Kasumi-1 (cell line): Measurements from ENCODE around the gene ATAD3B.
"Not testable (repeated sequence)": the region's sequence is repeated elsewhere in the genome, so short reads cannot be mapped to it uniquely, and the experiment has no call there.

Experiments used
- DNase-seq, 2 experiments: peaks; one replicate each; lab custom pipeline; 2025; lab: John Stamatoyannopoulos, UW

The ATAD3B gene

GRCh38 chr1:1450616-1451015 is 20.9 kb upstream of the ATAD3B start:
- not testable (repeated sequence) for DNase-seq

GRCh38 chr1:1451696-1452364 is 19.7 kb upstream of the ATAD3B start:
- DNase-seq = no peak

GRCh38 chr1:1452365-1452739 is 19.2 kb upstream of the ATAD3B start:
- DNase-seq = not testable (repeated sequence)

GRCh38 chr1:1452882-1453281 is 18.7 kb upstream of the ATAD3B start:
- no peak for DNase-seq

GRCh38 chr1:1454286-1455056 is 17.1 kb upstream of the ATAD3B start:
- not testable (repeated sequence) for DNase-seq

DNA sequence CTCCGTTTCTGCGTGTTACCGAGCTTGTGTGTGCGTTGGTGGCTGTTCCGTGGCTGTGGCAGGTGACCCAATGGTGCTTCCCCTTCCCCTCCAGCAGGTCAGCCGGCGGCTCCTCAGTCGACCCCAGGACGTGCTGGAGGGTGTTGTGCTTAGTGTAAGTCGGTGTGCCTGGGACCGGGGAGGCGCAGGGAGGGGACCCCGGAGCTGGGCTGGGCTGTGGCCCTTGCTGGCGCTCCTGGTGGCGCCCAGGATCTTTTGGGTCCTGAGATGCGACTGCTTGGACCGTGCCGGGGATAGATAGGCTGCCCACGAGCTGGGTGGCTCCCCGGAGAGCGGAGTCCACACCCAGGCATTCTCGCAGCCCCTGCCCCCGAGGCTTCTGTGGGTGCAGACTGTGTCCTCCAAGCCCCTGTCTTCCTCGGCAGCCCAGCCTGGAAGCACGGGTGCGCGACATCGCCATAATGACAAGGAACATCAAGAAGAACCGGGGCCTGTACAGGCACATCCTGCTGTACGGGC is 16.1 kb upstream of the ATAD3B start:
- DNase-seq = no peak

DNA sequence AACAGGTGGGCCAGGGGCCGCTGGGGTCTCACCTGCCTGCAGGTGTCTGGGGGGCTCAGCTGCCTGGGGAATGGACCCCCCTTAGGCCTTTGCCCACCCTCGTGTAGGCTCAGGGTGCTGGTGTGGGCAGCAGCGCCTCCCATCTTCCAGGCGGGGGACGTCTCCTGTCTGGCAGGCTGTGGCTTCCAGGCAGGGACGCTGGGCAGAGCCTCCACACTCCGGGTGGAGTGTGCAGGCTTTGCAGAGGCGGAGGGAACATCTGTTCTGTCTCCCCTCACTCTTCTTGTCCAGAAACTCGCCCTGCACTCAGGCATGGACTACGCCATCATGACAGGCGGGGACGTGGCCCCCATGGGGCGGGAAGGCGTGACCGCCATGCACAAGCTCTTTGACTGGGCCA is 15.6 kb upstream of the ATAD3B start:
- not testable (repeated sequence) for DNase-seq

DNA sequence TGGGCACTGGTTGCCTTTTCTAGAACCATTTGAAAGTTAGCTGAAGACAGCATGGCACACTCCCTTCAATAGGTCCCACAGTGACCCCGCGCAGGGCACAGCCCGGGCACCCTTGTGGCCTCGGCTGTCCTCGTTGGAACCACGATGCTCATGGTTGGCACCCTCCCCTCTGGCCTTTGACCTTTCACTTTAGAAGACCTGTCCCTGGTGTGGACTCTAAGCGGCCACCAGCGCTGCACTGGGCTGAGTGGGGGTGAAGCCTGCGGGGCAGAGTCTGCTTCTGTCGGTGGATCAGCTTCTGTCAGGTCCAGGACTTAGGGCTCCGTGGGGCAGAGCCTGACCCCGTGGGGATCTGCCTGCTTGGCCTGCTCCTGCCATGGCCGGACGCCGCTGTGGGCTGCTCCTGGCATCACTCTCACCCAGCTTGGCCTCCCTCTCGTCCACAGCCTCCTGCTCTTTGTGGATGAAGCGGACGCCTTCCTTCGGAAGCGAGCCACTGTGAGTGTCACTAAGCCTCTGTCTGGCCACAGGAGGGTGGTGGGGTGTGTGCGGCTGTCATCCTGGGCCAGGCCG is 14.8 kb upstream of the ATAD3B start:
- DNase-seq = not testable (repeated sequence)

- not testable (repeated sequence) for DNase-seq
Observed at GRCh38 chr1:1459156-1459555, 12.4 kb upstream of the ATAD3B start.

DNA sequence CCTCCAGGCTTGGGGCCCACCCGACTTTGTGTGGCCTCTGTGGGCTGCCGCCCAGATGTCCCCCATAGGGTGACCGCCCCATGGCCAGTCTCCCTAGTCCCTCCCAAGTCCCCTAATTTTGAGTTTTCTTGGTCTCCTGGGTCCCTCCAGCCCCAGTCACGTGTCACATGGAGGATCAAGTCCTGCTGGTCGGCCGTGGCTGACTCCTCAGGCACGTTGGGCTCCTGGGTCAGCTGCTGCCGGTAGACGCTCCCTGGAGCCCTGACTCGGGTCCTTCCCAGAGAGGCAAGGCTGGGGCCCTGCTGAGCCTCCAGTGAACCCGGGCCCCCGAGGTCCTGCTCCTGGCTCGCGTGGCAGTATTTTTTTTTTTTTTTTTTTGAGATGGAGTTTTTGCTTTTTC is 11.9 kb upstream of the ATAD3B start:
- DNase-seq = not testable (repeated sequence)

DNA sequence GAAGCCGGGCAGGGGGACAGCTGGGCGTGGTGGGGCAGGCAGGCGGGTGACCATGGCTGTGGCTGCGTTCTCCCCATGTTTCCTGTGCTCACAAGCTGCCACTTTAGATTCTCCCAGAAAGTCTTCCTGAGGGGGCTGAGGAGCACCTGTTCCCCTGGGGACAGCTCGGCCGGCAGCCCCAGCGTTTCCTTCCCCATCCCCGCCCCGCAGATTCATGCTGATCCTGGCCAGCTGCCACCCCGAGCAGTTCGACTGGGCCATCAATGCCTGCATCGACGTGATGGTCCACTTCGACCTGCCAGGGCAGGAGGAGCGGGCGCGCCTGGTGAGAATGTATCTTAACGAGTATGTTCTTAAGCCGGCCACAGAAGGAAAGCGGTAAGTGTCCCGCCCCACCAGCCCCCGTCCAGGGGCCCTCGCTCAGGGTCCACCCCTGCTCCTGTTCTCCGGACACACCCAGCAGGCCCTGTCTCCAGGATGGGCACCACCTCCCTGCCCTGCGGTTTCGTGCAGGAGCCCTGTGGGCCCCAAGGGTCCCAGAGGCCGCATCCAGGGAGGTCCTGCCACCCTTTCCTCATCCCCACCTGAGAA is 10.9 kb upstream of the ATAD3B start:
- DNase-seq = no peak

DNA sequence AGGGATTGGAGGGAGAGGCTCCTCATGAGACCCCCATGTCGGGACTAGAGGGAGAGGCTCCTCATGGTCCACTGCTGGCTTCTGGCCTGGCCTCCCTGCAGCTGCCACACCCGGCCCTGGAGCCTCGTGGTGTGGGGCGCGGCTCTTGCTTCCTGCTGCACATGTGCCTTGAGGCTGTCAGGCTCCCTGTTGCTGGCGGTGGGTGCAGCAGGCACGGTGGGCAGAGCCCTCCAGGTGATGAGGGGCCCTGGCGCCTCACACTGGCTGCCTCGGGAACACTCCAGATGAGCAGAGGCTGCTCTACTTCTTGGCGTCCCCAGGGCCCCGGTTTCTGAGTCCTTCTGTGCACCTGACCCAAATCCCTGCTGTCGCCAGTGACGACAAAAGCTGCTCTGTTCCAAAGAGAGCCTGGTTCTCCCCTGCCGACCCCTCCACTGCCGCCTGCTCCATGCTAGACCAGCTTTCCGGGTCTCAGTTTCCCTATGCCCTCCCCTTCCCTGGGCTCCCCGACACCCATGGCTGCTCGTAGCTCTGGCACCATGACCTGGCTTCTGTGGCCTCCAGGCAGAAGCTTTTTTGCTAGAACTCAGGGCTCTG is 9.7 kb upstream of the ATAD3B start:
- DNase-seq = no peak

- no peak for DNase-seq
Observed at GRCh38 chr1:1462318-1462966, 9.1 kb upstream of the ATAD3B start.

- DNase-seq = no peak
Observed at GRCh38 chr1:1463312-1463711, 8.3 kb upstream of the ATAD3B start.

DNA sequence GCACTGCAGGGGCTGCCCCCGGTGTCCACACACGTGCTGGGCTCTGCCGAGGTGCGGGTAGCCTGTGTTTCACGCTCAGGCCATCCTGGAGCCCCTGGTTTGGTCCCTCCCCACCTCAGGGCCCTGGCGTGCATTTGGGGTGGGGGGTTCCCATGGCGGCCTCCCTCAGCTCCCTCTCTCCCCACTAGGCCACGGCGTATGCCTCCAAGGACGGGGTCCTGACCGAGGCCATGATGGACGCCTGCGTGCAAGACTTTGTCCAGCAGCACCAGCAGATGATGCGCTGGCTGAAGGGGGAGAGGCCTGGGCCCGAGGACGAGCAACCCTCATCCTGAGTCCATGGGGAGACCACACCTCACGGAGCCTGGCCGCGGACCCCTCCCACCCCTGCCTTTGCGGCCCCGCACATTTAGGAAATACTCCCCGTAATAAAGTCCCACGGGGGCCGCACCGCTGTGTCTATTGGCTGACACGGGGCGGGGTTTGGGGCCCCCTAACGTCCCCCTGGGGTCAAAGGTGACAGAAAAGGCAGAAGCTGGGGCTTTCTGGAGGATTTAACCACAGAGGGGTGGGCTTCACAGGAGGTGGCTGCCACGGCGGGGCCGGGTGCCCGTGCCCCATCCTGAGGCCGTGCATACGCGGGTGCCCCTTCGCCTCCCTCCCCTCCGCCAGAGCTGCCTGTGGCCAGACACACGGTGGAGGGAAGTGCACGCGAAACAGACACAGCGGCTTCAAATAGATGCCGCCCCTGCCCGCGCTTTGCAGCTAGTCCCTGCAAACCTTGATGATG is 3.2 kb upstream of the ATAD3B start:
- not testable (repeated sequence) for DNase-seq

DNA sequence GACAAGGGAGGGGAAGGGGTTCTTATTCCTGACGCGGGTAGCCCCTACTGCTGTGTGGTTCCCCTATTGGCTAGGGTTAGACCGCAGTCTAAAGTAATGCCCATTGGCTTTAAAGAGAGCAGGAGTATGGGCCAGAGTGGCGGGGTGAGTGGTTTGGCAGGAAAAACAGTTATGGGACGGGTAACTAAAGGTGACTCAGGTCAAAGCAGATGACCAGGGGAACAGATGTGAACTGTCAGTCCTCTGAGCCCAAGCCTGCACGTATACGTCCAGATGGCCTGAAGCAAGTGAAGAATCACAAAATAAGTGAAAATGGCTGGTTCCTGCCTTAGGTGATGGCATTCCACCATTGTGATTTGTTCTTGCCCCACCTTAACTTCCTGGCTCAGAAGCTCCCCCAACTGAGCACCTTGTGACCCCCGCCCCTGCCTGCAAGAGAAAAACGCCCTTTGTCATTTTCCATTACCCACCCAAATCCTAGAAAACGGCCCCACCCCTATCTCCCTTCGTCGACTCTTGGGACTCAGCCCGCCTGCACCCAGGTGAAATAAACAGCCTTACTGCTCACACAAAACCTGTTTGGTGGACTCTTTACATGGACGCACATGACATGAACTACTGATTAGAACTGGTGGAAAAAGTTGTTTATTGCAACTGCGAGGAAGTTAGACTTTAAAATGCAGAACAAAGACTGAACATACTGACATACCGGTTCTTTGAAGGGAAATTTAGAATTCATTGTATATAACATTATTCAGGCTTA is 758 bp upstream of the ATAD3B start:
- peak in 1 of 2 experiments; percentile 39 for DNase-seq

- peak in 1 of 2 experiments; percentile 2 for DNase-seq
Observed at GRCh38 chr1:1472053-1472876, 700 bp downstream of the ATAD3B start.

DNA sequence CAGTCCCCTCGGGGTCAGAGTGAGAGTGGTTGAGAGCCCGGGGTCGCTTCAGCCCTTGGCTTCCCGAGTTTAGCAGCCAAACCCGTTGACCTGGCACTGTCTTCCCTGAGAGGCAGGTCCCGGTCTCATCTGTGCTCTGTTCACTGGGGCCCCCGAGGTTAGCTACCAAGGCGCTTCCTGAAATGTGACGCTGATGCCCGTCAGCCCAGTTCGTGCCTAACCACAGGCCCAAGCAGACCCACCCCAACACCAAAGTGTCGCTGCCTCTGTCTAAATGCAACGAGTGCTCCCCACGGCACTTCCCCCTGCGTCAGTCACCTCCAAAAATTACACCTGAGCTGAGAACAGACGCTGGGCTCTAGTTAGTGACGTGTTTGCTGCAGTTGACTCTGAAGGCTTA is 4.4 kb downstream of the ATAD3B start:
- DNase-seq = peak; percentile 19 to 25

DNA sequence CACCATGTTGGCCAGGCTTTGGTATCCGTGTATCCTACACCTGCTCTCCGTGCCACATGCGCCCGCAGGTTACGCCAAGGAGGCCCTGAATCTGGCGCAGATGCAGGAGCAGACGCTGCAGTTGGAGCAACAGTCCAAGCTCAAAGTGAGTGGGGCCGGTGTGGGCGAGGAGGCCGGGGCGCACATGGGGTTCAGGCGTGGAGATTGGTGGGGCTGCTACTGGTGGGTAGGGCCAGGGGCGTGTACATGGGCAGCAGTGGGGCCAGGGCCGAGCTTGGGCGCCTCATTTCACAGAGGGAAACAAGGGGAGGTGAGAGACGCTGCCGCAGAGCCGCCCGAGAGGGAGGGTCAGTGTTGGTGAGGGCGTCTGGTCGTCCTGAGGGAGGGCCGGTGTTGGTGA is 5.6 kb downstream of the ATAD3B start:
- DNase-seq = no peak
